ENCODE data around the gene GFRA3. TPM values are rescaled to one million over a fixed set of nuclear protein-coding genes. Genes with fewer than 3 reads are reported as not detected.
A peak's percentile ranks its signal among the peaks of the same experiment; 100 is the strongest.
"Not testable (repeated sequence)": the region's sequence is repeated elsewhere in the genome, so short reads cannot be mapped to it uniquely, and the experiment has no call there.

The GFRA3 gene
- not detected in 2 replicates for total RNA-seq (2014; rRNA removed; shearing (Covaris generic))

DNA sequence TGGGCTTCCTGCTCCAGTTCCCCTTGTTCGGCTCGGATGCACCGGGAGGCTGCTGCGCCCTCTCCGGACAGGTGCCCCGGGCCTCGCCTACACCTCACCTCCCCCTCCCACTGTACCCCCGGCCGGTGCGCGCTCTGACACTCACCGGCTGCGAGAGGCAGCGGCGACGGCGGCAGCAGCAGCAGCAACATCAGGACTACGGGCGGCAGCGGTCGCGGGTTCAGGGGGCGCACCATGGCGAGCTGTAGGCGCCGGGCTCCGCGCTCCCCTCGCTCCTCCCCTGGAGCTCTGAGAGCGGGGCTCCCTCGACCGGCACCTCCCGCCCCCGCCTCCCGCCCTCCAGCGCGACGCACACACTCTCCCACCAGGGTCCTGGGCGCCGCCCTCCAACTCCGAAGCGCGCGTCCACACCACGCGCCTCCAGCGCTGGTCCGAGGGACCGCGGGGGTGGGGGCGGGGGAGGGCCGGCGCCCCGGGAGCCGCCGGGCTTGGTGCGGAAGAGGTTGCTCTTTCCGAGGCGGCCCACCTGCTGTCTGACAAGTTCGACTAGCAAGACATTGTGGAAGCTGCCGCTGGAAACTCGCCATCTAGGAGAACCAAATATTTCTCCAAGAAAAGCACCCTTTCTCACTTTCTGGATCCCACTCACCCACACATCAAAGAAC lies at the start of gene GFRA3:
GFRA3 (minus strand) TSS at position 433 of the 665 bp plus-strand sequence; CDS start at position 236, 197 bp downstream.
- peak; percentile 11 for DNase-seq (ENCODE audit: low read depth)

- DNase-seq (ENCODE audit: low read depth), result not testable (repeated sequence)
These were observed 43.8 kb upstream of the GFRA3 start for GRCh38 chr5:138318211-138318610.

DNA sequence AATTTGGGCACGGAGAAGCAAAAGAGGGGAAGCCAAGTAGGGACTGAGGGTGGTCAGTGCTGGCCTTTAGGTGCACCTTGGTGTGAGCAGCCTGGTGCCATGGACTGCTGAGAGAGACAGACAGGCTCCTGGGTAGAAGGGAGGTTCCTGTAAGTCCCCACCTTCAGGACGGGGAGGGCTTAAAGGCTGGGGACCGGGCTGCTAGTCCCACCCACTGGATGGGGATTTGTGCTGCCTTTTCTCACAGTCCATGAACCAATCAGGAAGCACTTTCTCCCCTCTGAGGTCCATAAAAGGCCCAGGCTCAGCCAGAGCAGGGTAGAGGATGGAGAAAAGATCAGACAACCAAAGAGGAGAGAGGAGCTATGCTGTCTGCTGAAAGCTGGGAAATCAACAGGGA lies 41.9 kb upstream of the GFRA3 start:
- no peak for DNase-seq (ENCODE audit: low read depth)

DNA sequence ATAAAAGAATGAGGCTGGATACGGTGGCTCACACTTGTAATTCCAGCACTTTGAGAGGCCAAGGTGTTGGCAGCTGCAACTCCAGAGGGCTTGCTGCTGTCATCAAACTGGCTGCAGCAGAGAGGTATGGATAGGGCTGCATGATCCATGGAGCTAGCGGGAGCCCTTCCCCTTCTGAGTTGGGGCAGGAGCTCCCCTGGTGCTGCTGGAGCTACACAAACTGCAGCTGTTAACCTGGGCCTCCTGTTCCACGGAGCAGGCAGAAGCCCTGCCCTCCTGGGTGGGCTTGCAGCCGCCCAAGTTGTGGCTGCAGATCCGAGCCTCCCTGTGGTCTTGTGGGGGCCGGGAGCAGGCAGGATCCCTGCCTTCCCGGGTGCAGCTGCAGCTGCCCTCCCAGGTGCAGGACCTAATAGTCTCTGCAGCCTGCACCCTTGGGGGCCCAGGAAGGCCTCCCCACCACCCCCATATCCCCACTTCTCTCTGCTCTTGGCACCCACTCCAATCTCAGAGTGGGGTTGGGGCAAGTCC lies 41.4 kb upstream of the GFRA3 start:
- DNase-seq (ENCODE audit: low read depth), result no peak

DNA sequence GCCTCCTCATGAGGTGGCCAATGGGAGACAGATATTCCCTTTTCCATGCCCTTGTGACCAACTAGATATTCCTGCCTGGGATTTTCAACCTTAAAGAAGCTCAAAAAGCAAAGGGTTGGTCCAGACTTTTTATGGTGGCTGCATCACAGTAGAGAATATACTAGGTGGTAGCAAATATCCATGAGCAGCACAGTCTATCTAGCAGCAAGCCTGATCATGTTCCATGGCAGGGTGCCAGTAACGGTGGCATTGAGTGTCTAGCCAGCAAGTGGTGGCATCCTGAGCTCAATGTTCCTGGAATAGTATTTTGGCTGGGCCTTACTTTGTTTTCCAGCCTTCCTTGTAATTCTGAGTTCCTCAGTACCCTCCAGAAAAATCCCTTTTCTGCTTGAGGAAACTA lies 31.4 kb upstream of the GFRA3 start:
- no peak for DNase-seq (ENCODE audit: low read depth)

DNA sequence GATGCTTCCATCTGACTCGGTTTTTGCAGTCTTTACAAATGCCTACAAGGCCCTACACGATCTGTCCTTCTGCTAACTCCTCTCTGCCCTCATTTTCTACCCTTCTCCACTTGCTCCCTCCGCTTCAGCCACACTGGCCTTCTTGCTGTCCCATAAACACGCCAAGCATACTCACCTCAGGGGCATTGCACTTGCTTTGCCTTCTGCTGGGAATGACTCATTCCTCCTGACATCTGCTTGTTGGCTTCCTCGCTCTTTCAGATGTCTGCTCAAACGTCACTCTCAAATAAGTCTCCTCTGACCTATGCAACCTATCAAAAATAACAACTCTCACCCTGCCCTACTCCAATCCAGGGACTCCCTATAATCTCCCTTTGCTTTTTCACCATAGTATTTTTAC lies 29.0 kb upstream of the GFRA3 start:
- DNase-seq (ENCODE audit: low read depth), result peak; percentile 14

GRCh38 chr5:138289296-138289695 lies 14.9 kb upstream of the GFRA3 start:
- no peak for DNase-seq (ENCODE audit: low read depth)

DNA sequence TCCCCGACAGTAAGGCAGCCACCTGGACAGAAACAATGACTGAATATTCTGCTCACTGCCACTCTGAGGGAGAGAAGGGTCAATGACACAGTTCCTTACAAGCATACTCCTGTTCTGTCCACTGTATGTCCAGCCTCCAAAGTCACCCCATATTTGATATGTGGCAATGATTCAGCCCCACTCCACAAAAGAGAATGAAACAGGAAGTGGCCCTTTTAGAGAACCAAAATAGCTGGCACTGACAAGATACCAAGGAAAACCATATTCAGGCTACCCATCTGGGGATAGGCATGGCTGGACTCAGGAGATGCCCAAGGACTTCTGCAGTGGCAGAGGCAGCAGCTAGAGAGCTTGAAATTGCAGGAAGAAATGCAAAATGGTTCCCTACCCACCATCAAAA lies 12.8 kb upstream of the GFRA3 start:
- DNase-seq (ENCODE audit: low read depth), result no peak

GRCh38 chr5:138282920-138283742 lies 8.7 kb upstream of the GFRA3 start:
- peak; percentile 32 for DNase-seq (ENCODE audit: low read depth)

DNA sequence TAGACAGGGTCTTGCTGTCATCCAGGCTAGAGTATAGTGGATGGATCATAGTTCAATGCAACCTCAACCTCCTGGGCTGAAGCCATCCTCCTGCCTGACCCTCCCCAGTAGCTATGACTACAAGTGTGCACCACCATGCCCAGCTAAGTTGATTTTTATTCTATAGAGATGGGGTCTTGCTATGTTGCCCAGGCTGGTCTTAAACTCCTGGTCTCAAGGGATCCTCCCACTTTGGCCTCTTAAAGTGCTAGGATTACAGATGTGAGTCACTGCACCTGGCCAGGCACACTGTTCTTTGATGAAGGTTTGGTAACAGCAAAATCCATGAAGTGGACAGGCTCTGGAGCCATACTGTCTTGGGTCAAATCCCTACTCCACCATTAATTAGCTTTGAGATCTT lies 6.5 kb upstream of the GFRA3 start:
- no peak for DNase-seq (ENCODE audit: low read depth)

- DNase-seq (ENCODE audit: low read depth), result no peak
These were observed 2.1 kb upstream of the GFRA3 start for GRCh38 chr5:138276402-138277054.

DNA sequence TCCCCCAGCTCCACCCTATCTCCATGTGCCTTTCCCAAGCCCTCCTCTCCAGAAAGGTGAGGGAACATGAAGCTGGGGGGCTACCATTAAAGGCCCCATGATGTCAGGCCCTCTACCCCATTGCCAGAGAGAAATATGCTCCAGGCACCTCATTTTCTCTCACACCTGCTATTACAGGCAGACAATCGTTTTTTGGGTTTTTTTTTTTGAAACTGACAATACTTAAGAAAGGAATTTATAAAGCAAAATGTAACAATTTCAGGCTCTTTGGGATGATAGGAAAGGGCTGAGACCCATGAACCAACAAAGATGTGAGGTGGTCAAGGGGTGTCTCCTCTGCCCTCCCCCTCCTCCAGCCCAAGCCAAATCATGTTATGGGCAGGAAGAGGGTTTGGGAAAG lies 1.5 kb upstream of the GFRA3 start:
- no peak for DNase-seq (ENCODE audit: low read depth)

DNA sequence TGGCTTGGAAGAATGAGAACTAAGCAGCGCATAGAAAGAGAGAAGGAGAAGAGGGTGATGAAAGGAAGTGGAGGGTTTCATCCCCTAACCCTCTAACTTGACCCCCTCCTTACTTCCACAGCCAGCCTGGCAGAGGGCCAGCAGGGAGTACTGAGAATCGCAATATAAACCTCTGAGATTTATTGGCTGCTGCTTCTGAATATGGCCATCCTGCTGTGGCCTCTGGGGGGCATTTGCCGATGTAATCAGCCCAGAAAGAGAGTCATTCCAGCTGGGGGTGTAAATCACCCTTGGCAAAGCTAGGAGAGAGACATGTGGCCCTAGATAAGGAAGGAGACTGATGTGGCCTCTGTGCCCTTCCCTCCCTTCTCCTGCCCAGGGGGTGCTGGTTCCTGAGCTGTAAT lies 960 bp upstream of the GFRA3 start:
- peak; percentile 26 for DNase-seq (ENCODE audit: low read depth)

GRCh38 chr5:138273834-138274188 lies 610 bp downstream of the GFRA3 start:
- DNase-seq (ENCODE audit: low read depth), result no peak

DNA sequence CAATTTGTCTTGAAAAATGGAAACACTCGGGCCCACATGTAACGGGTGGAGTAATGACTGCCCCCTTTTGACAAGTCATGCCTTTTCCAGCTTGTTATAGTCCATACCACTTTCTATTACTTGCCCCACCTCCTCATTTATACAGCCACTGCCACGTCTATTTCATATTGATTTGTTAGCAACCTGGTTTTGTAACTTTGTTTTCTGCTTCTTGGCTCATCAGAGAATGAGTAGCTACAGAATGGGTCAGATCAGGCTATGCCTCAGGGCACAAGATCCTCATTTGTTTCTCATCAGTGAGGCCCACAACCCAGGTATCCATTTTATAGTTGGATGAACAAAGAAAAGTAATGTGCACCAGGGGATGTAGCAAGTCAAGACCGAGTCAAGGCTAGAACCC lies 1.7 kb downstream of the GFRA3 start:
- no peak for DNase-seq (ENCODE audit: low read depth)

DNA sequence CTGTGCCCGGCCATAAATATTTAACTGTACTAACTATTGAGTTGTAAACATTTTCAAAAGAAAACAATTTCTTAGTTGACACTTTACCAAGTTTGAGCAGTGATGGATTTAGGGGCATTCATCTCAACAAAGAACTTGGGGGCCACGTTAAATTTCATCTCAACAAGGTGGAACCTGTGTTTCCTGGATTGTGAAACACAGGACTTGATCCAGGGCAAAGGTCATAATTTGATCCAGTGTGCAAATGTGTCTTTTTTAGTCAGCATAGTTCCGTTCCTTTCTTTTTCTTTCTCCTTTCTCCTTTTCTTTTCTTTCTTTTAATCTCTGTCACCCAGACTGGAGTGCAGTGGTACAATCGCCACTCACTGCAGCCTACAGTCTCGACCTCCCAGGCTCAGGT lies 3.1 kb downstream of the GFRA3 start:
- DNase-seq (ENCODE audit: low read depth), result no peak

DNA sequence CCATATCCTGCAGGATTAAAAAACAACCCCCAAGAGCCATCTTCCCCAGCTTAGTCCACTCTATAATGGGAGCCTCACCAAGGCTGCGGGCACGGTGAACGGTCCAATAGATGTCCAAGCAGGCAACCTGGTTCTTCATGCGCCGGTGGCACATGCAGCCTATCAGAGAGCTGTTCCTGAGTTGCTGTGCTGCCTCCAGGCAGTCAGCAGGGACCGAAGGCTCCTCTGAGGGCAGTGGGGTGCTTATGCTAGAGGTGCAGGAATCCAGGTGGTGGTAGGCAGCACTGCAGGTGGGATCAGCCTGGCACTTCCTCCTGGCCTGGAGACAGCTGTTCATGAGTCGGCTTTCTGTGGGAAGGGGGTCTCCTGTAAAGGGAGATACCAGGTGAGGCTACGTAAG lies 10.2 kb downstream of the GFRA3 start:
- no peak for DNase-seq (ENCODE audit: low read depth)

GRCh38 chr5:138263581-138263980 lies 10.8 kb downstream of the GFRA3 start:
- DNase-seq (ENCODE audit: low read depth), result no peak

DNA sequence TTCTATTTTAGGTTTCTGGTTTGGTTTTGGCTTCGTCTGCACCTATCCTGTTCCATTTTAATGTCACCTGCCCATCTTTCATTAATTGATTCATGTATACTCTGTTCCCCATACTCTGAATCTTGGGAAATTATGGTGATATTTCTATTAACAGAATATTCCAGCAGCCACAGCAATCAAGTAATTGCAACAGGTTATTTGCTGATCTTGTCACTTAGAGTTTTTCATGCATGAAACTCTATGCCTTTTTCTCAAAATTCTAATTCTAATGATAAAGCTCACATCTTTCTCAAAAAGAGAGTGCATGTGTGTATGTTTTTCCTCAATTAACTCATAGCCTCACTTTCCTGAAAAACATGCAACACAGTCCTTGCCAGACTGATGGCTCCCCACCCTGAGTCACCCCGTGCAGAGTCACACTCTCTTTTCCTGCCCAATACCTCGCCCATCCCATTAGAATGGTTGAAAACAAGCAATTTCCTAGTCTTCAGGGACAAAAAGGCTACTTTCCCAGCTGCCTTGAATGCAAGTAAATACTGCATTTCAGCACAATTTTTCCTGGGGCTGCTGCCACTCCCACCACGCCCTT lies 15.6 kb downstream of the GFRA3 start:
- no peak for DNase-seq (ENCODE audit: low read depth)

- DNase-seq (ENCODE audit: low read depth), result no peak
These were observed 16.8 kb downstream of the GFRA3 start for GRCh38 chr5:138257583-138257982.

DNA sequence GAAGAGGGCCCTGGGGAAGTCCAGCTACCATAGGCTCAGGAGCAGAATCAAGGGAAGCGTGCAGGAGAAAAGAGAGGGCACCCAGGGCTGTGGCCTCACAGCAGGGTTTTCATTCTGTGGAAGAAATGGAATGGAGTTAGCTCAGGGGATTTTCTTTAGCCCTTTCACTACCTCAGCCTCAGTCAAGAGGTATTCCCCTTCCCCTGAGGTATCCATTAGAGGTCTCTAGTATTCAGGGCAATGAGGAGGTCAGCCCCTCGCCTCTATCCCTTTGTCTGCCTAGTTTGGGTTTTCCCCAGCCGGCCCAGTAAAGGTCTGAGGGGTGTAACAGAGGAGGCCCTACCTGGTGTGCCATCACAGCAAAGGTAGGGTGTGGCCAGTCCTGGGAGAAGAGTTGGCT lies 21.5 kb downstream of the GFRA3 start:
- DNase-seq (ENCODE audit: low read depth), result no peak

GRCh38 chr5:138247800-138248199 lies 26.6 kb downstream of the GFRA3 start:
- not testable (repeated sequence) for DNase-seq (ENCODE audit: low read depth)
